Osteocyte (in vitro differentiated cells): ENCODE measurements around the gene BCAN. TPM values are rescaled to one million over a fixed set of nuclear protein-coding genes. Genes with fewer than 3 reads are reported as not detected.

Experiments used
- DNase-seq: peaks from one replicate; pipeline ENCODE4 v3.0.0; 2021; ENCODE audit warnings: mixed read lengths; ENCODE audit not compliant: unreplicated experiment; ENCODE audit errors: extremely low spot score
- H3K27ac Mint-ChIP-seq: one replicate; pipeline ENCODE4 v1.8.0; 2021; ENCODE audit warnings: mild to moderate bottlenecking, mixed read lengths; ENCODE audit not compliant: unreplicated experiment
- H3K27me3 Mint-ChIP-seq: one replicate; pipeline ENCODE4 v1.8.0; 2021; ENCODE audit warnings: mixed read lengths; ENCODE audit not compliant: unreplicated experiment
- H3K36me3 Mint-ChIP-seq: one replicate; pipeline ENCODE4 v1.8.0; 2021; ENCODE audit warnings: mixed read lengths; ENCODE audit not compliant: unreplicated experiment
- H3K4me1 Mint-ChIP-seq: one replicate; pipeline ENCODE4 v1.8.0; 2021; ENCODE audit warnings: mixed read lengths; ENCODE audit not compliant: unreplicated experiment
- H3K4me3 Mint-ChIP-seq: one replicate; pipeline ENCODE4 v1.8.0; 2021; ENCODE audit warnings: mild to moderate bottlenecking, moderate library complexity, mixed read lengths; ENCODE audit not compliant: unreplicated experiment
- H3K9me3 Mint-ChIP-seq: one replicate; pipeline ENCODE4 v1.8.0; 2021; ENCODE audit warnings: mixed read lengths; ENCODE audit not compliant: unreplicated experiment
- total RNA-seq: library from RNA; stranded (reverse); gene quantifications from 2 replicates; pipeline ENCODE4 v1.2.1, GENCODE V29; 2021
- TF ChIP-seq, protein P1 (sequence below): fragments of 200-600 bp; sonication (generic); IDR thresholded peaks from 2 replicates; pipeline ENCODE4 v1.5.0; 2021; ENCODE audit warnings: antibody characterized with exemption, mild to moderate bottlenecking, moderate library complexity

Gene BCAN
- total RNA-seq, 1 donor from 2014 or later = 0.43 TPM

DNA sequence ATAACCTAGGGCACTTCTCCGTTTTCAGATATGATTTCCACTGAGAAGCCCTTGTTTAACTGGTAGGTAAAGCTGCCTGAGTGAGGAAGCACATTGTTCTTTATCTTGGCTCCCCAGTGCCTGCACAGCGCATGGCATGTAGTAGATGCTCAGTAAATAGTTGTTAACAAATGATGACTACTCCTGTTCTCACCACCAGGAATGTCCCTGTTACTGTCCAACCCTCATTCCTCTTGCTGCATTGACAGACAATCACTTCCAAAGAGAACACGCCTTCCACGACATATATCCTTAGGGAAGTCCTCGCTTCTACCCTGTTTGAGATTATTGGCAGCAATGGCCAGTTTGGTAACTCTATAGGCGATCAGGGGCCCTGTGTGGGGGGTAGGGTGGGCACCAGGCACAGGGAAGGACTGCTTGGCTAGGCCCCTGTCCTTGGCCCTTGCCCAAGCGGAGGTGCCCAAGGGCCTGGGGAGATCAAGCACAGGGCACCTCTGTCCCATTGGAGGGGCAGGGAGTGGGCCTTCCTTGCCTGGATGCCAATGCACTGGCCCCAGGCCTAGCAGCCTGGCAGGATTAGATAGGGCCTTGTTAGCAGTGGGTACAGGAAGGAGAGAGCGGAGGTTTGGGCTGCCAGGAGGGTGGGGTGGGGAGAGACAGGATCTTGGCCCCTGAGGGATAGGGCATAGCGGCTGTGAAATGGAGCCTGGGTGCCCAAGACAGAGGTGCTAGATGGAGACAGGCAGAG is 25.1 kb downstream of the BCAN start:
- peaks cover 48% of the 10 kb centered on the region for H3K4me1 Mint-ChIP-seq
- DNase-seq = no peak
- H3K27ac Mint-ChIP-seq = no peak overlapping the region
- TF ChIP-seq, protein P1, sequence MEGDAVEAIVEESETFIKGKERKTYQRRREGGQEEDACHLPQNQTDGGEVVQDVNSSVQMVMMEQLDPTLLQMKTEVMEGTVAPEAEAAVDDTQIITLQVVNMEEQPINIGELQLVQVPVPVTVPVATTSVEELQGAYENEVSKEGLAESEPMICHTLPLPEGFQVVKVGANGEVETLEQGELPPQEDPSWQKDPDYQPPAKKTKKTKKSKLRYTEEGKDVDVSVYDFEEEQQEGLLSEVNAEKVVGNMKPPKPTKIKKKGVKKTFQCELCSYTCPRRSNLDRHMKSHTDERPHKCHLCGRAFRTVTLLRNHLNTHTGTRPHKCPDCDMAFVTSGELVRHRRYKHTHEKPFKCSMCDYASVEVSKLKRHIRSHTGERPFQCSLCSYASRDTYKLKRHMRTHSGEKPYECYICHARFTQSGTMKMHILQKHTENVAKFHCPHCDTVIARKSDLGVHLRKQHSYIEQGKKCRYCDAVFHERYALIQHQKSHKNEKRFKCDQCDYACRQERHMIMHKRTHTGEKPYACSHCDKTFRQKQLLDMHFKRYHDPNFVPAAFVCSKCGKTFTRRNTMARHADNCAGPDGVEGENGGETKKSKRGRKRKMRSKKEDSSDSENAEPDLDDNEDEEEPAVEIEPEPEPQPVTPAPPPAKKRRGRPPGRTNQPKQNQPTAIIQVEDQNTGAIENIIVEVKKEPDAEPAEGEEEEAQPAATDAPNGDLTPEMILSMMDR = no peak
- H3K27me3 Mint-ChIP-seq = no peaks in the 10 kb centered on the region
- no peak overlapping the region for H3K4me3 Mint-ChIP-seq
- peaks cover 11% of the 10 kb centered on the region for H3K36me3 Mint-ChIP-seq
- H3K9me3 Mint-ChIP-seq = no peaks in the 10 kb centered on the region

DNA sequence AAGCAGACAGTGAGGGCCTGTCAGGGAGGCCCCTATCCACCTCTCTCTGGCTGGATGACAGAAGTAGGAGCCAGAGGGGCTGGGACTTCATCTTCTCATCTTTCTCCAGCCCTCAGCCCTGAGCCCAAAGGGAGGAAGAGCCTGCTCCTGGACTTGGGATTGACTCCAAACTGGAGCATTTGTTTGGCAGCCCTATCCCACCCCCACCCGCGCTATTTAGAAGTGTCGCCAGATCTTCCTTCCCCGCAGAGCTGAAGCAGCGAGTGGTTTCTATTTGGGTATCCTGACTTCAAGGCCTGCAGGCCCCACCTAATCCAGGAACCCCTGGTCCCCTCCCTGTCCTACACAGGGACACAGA is 25.7 kb downstream of the BCAN start:
- Mint-ChIP-seq H3K4me3 (no peak overlapping the region), H3K4me1 (peaks cover 43% of the 10 kb centered on the region), H3K9me3 (no peaks in the 10 kb centered on the region), H3K27ac (peak overlapping the region; percentile 18), H3K27me3 (no peaks in the 10 kb centered on the region), H3K36me3 (peaks cover 16% of the 10 kb centered on the region)
- DNase-seq = no peak
- TF ChIP-seq, protein P1 = no peak

DNA sequence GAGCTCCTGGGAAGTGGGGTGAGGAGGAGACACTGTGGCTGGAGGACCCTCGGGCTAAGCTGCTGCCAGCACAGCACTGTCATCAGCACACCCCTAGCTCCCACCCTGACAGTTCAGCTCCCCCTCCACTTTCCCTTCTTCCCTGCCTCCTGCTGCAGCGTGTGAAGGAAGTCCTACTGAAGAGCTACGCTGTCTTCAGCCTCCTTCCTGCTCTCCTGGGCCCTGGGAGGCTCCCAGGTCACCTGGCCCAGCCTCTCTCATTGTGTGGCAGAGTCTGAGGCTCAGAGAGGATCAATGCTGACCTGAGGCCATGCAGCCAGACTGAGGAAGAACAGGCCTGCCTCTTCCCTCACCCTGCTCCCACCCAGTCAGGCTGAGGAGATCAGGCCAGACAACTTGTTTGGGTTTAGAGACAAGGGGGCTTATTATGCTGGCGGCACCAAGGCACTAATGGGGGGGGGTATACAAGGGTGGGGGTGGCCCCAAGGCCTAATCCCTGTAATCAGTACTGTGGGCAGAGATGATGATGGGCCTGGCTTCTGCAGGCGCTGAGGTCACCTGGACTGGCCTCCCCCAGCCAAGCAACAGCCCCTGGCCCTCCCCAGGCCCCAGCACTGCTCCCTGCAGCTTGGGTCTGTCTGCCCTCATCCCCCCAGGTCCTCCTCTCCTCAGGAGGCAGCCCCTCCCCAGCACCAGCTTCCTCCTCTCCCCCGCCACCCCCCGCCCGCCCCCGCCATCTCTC is 26.2 kb downstream of the BCAN start:
- H3K4me1 Mint-ChIP-seq = peaks cover 41% of the 10 kb centered on the region
- H3K27ac Mint-ChIP-seq = peak overlapping the region; percentile 18
- H3K9me3 Mint-ChIP-seq = no peaks in the 10 kb centered on the region
- H3K4me3 Mint-ChIP-seq = no peak overlapping the region
- TF ChIP-seq, protein P1 = no peak
- DNase-seq = no peak
- peaks cover 16% of the 10 kb centered on the region for H3K36me3 Mint-ChIP-seq
- H3K27me3 Mint-ChIP-seq = no peaks in the 10 kb centered on the region

DNA sequence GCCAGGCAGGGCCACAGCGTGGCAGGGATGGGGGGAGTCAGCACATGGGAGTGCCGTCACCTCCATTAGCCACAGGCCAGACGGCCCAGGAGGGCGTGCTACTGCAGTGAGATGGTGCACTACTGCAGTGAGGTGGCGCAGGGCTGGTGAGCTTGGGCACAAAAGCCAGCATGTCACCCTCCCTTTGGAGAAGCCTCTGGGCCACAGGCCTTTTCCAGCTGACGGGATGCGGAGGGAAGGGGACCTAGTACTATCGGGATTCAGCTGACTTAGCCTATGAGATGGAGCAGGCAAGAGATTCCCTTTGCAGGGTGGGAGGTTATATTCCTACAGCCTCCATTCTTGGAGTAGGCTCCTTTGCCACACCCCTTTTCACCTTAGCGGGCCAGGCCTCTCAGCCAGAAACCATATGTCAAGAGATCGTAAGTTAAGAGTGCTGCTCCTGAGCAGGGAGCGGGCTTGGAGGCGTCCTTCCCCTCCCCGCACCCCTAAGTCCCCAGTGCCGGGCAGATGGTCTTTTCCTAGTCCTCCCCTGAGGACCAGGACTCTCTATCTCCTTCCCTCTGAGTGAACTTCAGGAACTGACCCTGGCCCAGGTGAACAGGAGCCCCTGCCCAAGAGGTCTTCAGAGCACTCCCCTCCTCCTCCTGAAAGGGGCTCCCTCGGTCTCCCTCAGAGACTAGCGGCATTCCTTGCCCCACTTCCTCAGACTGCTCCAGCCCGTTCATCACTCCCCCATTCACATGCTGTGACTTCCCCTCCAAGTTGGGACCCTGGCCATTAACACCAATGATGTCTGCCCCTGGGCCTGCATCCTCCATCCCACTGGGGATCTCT is 27.1 kb downstream of the BCAN start:
- TF ChIP-seq, protein P1 = no peak
- H3K4me1 Mint-ChIP-seq = peaks cover 41% of the 10 kb centered on the region
- DNase-seq = no peak
- no peaks in the 10 kb centered on the region for H3K27me3 Mint-ChIP-seq
- peaks cover 19% of the 10 kb centered on the region for H3K36me3 Mint-ChIP-seq
- no peak overlapping the region for H3K4me3 Mint-ChIP-seq
- no peaks in the 10 kb centered on the region for H3K9me3 Mint-ChIP-seq
- no peak overlapping the region for H3K27ac Mint-ChIP-seq
